ENCODE results near the gene LAX1.
"Not testable (repeated sequence)": the region's sequence is repeated elsewhere in the genome, so short reads cannot be mapped to it uniquely, and the experiment has no call there.

The LAX1 gene

DNA sequence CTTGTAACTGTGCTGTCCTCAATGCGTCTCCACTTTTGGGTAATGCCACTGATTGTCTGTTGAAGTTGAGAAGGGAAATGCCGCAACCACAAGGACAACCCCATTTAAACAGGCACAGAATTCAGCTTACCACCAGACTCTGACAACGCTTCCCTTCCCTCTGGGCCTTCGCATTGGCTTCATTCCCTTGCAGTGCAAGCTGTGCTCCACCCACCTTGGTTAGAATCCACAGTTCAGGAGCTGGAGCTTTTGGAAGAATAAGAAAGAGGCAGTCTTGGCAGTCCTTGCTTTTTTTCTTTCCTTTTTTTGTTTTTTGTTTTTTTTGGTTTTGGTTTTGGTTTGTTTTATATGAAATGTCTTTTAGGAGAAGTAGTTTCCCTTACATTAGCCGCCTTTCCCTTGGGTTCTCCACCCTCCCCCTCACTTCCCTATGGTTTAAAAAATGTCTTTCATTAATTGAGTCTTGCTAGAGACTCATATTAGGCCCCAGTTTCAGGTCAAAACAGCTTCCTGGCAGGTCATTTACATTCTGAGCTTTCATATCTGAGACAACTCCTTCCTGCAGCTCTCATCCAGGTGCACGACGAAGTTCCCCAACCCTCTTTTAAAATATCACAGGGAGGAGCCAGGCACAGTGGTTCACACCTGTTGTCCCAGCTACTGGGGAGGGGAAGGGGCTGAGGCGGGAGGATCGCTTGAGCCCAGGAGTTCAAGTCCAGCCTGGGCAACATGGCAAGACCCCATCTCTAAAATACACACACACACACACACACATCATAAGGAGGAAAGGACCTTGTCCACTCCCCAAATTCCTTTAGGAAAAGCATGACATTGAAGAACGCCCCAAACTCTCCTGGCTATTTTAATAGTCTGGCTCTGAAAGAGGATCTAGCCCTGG lies 20.7 kb upstream of the LAX1 start:
- Histone ChIP-seq H3K27me3 (ENCODE audit: control insufficient read depth in 5 of 5, insufficient read depth in 4 of 5, low read length in 5 of 5) (no peaks in the 10 kb centered on the region), H3K9me3 (ENCODE audit: control insufficient read depth in 5 of 5, low read length in 5 of 5) (peaks cover 0 to 4% (median 0%) of the 10 kb centered on the region in 5 donors), H3K27ac (ENCODE audit: low read depth, low read length) (peak overlapping the region; percentile 71), H3K4me1 (ENCODE audit: control insufficient read depth in 5 of 5, insufficient read depth in 5 of 5, low read length in 5 of 5) (peaks cover 7 to 28% (median 23%) of the 10 kb centered on the region in 5 donors), H3K36me3 (ENCODE audit: control insufficient read depth in 5 of 5, insufficient read depth in 5 of 5, low read length in 5 of 5) (peaks cover 5 to 24% (median 19%) of the 10 kb centered on the region in 5 donors), H3K9ac (ENCODE audit: low read length in 5 of 5) (peak overlapping the region in 1 of 5 donors; percentile 2), H3K4me3 (ENCODE audit: low read depth in 1 of 5, low read length in 5 of 5) (peak overlapping the region in 3 of 5 donors; percentile 14 to 42 (median 18))

DNA sequence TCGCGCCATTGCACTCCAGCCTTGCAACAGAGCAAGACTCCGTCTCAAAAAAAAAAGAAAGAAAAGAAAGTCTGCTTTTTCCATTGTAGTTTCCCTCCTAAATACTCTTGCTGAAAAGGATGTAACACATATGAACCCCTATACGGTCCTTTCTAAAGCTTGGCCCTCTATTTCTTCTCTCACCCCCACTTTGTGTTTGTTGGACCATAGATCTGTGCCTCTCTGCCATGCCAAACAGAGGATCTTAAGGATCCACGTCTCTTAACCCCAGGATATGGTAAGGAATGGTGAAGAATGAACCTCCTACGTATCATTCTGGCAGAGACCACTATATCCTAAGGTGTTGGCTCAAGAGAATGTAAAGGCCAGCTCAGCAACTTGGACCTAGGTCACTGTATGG lies 18.7 kb upstream of the LAX1 start:
- no peak overlapping the region for H3K4me3 ChIP-seq (ENCODE audit: low read depth in 1 of 5, low read length in 5 of 5)
- no peak overlapping the region for H3K27ac ChIP-seq (ENCODE audit: low read depth, low read length)
- H3K9me3 ChIP-seq (ENCODE audit: control insufficient read depth in 5 of 5, low read length in 5 of 5), result peaks cover 0 to 4% (median 0%) of the 10 kb centered on the region in 5 donors
- no peaks in the 10 kb centered on the region for H3K27me3 ChIP-seq (ENCODE audit: control insufficient read depth in 5 of 5, insufficient read depth in 4 of 5, low read length in 5 of 5)
- peaks cover 0 to 4% (median 2%) of the 10 kb centered on the region in 5 donors for H3K36me3 ChIP-seq (ENCODE audit: control insufficient read depth in 5 of 5, insufficient read depth in 5 of 5, low read length in 5 of 5)
- H3K4me1 ChIP-seq (ENCODE audit: control insufficient read depth in 5 of 5, insufficient read depth in 5 of 5, low read length in 5 of 5), result peaks cover 7 to 25% (median 23%) of the 10 kb centered on the region in 5 donors
- no peak overlapping the region for H3K9ac ChIP-seq (ENCODE audit: low read length in 5 of 5)

DNA sequence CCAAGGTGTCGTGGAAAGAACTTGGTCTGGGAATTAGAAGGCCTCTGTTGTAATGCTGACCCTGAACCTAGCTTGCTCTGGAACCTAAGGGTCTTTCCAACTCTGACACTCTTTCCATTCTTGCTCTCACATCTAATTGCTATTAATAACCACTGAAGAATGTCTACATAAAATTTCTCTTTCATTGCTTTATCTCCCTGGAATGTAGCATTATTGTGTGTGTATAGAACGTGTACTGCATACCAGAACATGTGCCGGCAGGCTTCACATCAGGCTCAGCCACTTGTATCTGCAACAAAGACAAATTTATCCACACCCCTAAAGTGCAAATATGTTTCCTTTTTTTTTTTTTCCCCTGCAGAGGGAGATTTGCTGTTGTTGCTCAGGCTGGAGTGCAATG lies 13.9 kb upstream of the LAX1 start:
- Histone ChIP-seq H3K36me3 (ENCODE audit: control insufficient read depth in 5 of 5, insufficient read depth in 5 of 5, low read length in 5 of 5) (no peaks in the 10 kb centered on the region), H3K4me3 (ENCODE audit: low read depth in 1 of 5, low read length in 5 of 5) (no peak overlapping the region), H3K27ac (ENCODE audit: low read depth, low read length) (no peak overlapping the region), H3K9me3 (ENCODE audit: control insufficient read depth in 5 of 5, low read length in 5 of 5) (peaks cover 0 to 4% (median 0%) of the 10 kb centered on the region in 5 donors), H3K9ac (ENCODE audit: low read length in 5 of 5) (no peak overlapping the region), H3K4me1 (ENCODE audit: control insufficient read depth in 5 of 5, insufficient read depth in 5 of 5, low read length in 5 of 5) (no peaks in the 10 kb centered on the region), H3K27me3 (ENCODE audit: control insufficient read depth in 5 of 5, insufficient read depth in 4 of 5, low read length in 5 of 5) (no peaks in the 10 kb centered on the region)

DNA sequence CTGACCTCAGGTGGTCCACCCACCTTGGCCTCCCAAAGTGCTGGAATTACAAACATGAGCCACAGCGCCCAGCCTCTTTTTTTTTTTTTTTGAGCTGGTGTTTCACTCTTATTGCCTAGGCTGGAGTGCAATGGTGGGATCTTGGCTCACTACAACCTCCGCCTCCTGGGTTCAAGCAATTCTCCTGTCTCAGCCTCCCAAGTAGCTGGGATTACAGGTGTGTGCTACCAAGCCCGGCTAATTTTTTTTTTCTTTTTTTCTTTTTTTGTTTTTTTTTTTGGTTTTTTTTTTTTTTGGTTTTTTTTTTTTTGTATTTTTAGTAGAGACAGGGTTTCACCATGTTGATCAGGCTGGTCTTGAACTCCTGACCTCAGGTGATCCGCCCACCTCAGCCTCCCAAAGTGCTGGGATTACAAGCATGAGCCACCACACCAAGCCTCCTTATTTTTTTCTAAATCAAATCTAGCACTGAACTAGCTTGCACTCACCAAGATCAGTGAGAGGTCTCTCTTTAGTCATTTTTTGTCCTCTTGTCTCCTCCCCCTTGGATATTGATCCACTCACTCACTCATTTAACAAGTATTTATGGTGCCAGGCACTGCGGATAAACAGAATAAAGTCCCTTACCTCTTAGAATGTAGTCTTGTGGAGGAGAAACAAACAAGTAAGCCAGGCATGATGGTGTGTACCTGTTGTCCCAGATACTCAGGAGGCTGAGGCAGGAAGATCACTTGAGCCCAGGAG lies 13.2 kb upstream of the LAX1 start:
- not testable (repeated sequence) for H3K27ac ChIP-seq (ENCODE audit: low read depth, low read length); H3K9ac ChIP-seq (ENCODE audit: low read length in 5 of 5); H3K4me1 ChIP-seq (ENCODE audit: control insufficient read depth in 5 of 5, insufficient read depth in 5 of 5, low read length in 5 of 5); H3K27me3 ChIP-seq (ENCODE audit: control insufficient read depth in 5 of 5, insufficient read depth in 4 of 5, low read length in 5 of 5); H3K9me3 ChIP-seq (ENCODE audit: control insufficient read depth in 5 of 5, low read length in 5 of 5); H3K36me3 ChIP-seq (ENCODE audit: control insufficient read depth in 5 of 5, insufficient read depth in 5 of 5, low read length in 5 of 5); H3K4me3 ChIP-seq (ENCODE audit: low read depth in 1 of 5, low read length in 5 of 5)

DNA sequence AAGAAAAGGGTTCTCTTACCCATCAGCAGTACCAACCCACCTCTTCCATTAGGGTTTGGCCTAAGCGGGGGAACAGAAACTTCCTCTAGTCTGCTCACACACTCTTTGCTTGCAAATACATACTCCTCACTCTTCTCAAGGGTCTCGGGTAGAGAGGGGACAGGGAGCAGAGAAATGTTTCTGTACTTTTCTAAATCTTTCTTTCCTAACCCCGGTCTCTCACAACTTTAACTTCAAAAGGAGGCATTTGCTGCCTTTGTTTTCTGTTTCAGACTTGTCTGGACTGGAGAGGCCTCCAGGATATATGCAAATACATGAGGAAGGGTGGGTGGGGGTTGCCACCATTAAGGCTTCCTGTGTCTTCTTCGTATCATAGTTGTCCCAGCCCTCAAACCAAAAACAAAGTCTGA lies 10.5 kb upstream of the LAX1 start:
- no peaks in the 10 kb centered on the region for H3K27me3 ChIP-seq (ENCODE audit: control insufficient read depth in 5 of 5, insufficient read depth in 4 of 5, low read length in 5 of 5)

DNA sequence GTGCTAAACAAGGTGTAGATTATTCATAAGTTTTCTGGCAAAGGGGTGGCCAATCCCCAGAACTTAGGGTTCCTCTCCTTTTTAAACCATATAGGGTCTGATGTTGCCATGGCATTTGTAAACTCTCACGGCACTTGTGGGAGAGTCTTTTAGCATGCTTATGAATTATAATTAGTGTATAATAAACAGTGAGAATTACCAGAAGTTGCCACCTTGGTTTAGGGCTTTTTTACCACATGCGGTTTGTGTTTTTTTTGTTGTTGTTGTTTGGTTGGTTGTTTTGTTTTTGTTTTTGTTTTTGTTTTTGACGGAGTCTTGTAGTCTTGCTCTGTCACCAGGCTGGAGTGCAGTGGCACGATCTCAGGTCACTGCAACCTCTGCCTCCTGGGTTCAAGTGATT lies 8.9 kb upstream of the LAX1 start:
- Histone ChIP-seq H3K36me3 (ENCODE audit: control insufficient read depth in 5 of 5, insufficient read depth in 5 of 5, low read length in 5 of 5) (no peaks in the 10 kb centered on the region), H3K27me3 (ENCODE audit: control insufficient read depth in 5 of 5, insufficient read depth in 4 of 5, low read length in 5 of 5) (no peaks in the 10 kb centered on the region), H3K4me3 (ENCODE audit: low read depth in 1 of 5, low read length in 5 of 5) (no peak overlapping the region), H3K9ac (ENCODE audit: low read length in 5 of 5) (no peak overlapping the region), H3K9me3 (ENCODE audit: control insufficient read depth in 5 of 5, low read length in 5 of 5) (no peaks in the 10 kb centered on the region), H3K27ac (ENCODE audit: low read depth, low read length) (no peak overlapping the region), H3K4me1 (ENCODE audit: control insufficient read depth in 5 of 5, insufficient read depth in 5 of 5, low read length in 5 of 5) (no peaks in the 10 kb centered on the region)

More for the DNA sequence above, 10.5 kb upstream of the LAX1 start:
- H3K4me1 ChIP-seq (ENCODE audit: control insufficient read depth in 5 of 5, insufficient read depth in 5 of 5, low read length in 5 of 5), result no peaks in the 10 kb centered on the region
- H3K36me3 ChIP-seq (ENCODE audit: control insufficient read depth in 5 of 5, insufficient read depth in 5 of 5, low read length in 5 of 5), result no peaks in the 10 kb centered on the region
- no peaks in the 10 kb centered on the region for H3K9me3 ChIP-seq (ENCODE audit: control insufficient read depth in 5 of 5, low read length in 5 of 5)
- no peak overlapping the region for H3K9ac ChIP-seq (ENCODE audit: low read length in 5 of 5)
- H3K4me3 ChIP-seq (ENCODE audit: low read depth in 1 of 5, low read length in 5 of 5), result no peak overlapping the region
- H3K27ac ChIP-seq (ENCODE audit: low read depth, low read length), result no peak overlapping the region

DNA sequence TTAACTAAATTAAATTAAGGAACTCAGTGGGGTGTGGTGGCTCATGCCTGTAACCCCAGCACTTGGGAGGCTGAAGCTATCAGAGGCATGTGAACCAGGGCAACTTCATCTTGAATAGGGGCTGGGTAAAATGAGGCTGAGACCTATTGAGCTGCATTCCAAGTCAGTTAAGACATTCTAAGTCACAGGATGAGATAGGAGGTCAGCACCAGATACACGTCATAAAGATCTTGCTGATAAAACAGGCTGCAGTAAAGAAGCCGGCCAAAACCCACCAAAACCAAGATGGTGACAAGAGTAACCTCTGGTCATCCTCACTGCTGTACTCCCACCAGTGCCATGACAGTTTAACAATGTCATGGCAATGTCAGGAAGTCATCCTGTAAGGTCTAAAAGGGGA lies 6.2 kb upstream of the LAX1 start:
- not testable (repeated sequence) for H3K4me3 ChIP-seq (ENCODE audit: low read depth in 1 of 5, low read length in 5 of 5); H3K4me1 ChIP-seq (ENCODE audit: control insufficient read depth in 5 of 5, insufficient read depth in 5 of 5, low read length in 5 of 5); H3K9me3 ChIP-seq (ENCODE audit: control insufficient read depth in 5 of 5, low read length in 5 of 5); H3K27me3 ChIP-seq (ENCODE audit: control insufficient read depth in 5 of 5, insufficient read depth in 4 of 5, low read length in 5 of 5); H3K36me3 ChIP-seq (ENCODE audit: control insufficient read depth in 5 of 5, insufficient read depth in 5 of 5, low read length in 5 of 5); H3K9ac ChIP-seq (ENCODE audit: low read length in 5 of 5); H3K27ac ChIP-seq (ENCODE audit: low read depth, low read length)

DNA sequence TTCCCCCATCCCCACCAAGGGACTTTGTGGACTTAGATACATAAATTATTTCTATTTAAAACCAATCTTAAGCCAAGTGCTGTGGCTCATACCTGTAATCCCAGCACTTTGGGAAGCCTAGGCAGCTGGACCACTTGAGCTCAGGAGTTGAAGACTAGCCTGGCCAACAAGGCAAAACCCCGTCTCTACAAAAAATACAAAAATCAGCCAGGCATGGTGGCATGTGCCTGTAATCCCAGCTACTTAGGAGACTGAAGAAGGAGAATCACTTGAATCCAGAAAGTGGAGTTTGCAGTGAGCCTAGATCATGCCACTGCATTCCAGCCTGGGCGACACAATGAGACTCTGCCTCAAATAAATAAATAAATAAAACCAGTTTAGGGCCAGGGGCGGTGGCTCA lies 4.5 kb upstream of the LAX1 start:
- Histone ChIP-seq H3K4me1 (ENCODE audit: control insufficient read depth in 5 of 5, insufficient read depth in 5 of 5, low read length in 5 of 5) (no peaks in the 10 kb centered on the region), H3K27me3 (ENCODE audit: control insufficient read depth in 5 of 5, insufficient read depth in 4 of 5, low read length in 5 of 5) (no peaks in the 10 kb centered on the region), H3K9me3 (ENCODE audit: control insufficient read depth in 5 of 5, low read length in 5 of 5) (no peaks in the 10 kb centered on the region), H3K27ac (ENCODE audit: low read depth, low read length) (no peak overlapping the region), H3K9ac (ENCODE audit: low read length in 5 of 5) (no peak overlapping the region), H3K36me3 (ENCODE audit: control insufficient read depth in 5 of 5, insufficient read depth in 5 of 5, low read length in 5 of 5) (no peaks in the 10 kb centered on the region), H3K4me3 (ENCODE audit: low read depth in 1 of 5, low read length in 5 of 5) (no peak overlapping the region)

DNA sequence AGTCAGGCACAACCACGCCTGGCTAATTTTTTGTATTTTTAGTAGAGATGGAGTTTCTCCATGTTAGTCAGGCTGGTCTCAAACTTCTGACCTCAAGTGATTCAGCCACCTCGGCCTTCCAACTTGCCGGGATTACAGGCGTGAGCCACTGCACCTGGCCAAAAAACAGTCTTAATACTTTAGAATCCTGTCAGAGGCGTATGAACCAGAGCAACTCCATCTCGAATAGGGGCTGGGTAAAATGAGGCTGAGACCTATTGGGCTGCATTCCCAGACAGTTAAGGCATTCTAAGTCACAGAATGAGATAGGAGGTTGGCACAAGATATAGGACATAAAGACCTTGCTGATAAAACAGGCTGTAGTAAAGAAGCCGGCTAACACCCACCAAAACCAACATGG lies 3.0 kb upstream of the LAX1 start:
- not testable (repeated sequence) for H3K4me1 ChIP-seq (ENCODE audit: control insufficient read depth in 5 of 5, insufficient read depth in 5 of 5, low read length in 5 of 5); H3K36me3 ChIP-seq (ENCODE audit: control insufficient read depth in 5 of 5, insufficient read depth in 5 of 5, low read length in 5 of 5); H3K9ac ChIP-seq (ENCODE audit: low read length in 5 of 5); H3K4me3 ChIP-seq (ENCODE audit: low read depth in 1 of 5, low read length in 5 of 5); H3K9me3 ChIP-seq (ENCODE audit: control insufficient read depth in 5 of 5, low read length in 5 of 5); H3K27me3 ChIP-seq (ENCODE audit: control insufficient read depth in 5 of 5, insufficient read depth in 4 of 5, low read length in 5 of 5); H3K27ac ChIP-seq (ENCODE audit: low read depth, low read length)

DNA sequence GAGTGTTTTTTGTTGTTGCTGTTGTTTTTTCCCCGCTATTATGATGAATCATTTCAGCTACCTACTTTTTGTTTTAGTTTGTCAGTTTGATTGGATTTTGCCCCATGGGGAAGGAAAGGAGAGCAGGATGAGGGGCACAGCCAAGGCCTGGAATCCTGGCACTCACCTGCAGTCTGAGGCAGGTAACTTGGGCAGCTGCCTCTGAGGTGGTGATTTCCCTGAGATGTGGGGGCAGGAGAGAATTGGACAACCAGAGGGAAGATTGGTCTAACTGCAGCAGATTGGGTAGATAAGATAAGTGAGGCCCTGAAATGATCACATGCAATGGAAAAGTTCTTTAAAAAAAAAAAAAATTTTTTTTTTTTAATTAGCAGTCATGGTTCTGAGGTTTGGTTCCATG lies 1.5 kb upstream of the LAX1 start:
- Histone ChIP-seq H3K36me3 (ENCODE audit: control insufficient read depth in 5 of 5, insufficient read depth in 5 of 5, low read length in 5 of 5) (no peaks in the 10 kb centered on the region), H3K9me3 (ENCODE audit: control insufficient read depth in 5 of 5, low read length in 5 of 5) (no peaks in the 10 kb centered on the region), H3K4me3 (ENCODE audit: low read depth in 1 of 5, low read length in 5 of 5) (no peak overlapping the region), H3K27ac (ENCODE audit: low read depth, low read length) (no peak overlapping the region), H3K9ac (ENCODE audit: low read length in 5 of 5) (no peak overlapping the region), H3K27me3 (ENCODE audit: control insufficient read depth in 5 of 5, insufficient read depth in 4 of 5, low read length in 5 of 5) (no peaks in the 10 kb centered on the region), H3K4me1 (ENCODE audit: control insufficient read depth in 5 of 5, insufficient read depth in 5 of 5, low read length in 5 of 5) (peaks cover 0 to 4% (median 3%) of the 10 kb centered on the region in 5 donors)
